Measurements from ENCODE around the gene TMSB4X. TPM values are rescaled to one million over a fixed set of nuclear protein-coding genes. Genes with fewer than 3 reads are reported as not detected.
"Not testable (repeated sequence)": the region's sequence is repeated elsewhere in the genome, so short reads cannot be mapped to it uniquely, and the experiment has no call there.

Gene TMSB4X
- total RNA-seq, 1 donor, result 7,483 TPM

DNA sequence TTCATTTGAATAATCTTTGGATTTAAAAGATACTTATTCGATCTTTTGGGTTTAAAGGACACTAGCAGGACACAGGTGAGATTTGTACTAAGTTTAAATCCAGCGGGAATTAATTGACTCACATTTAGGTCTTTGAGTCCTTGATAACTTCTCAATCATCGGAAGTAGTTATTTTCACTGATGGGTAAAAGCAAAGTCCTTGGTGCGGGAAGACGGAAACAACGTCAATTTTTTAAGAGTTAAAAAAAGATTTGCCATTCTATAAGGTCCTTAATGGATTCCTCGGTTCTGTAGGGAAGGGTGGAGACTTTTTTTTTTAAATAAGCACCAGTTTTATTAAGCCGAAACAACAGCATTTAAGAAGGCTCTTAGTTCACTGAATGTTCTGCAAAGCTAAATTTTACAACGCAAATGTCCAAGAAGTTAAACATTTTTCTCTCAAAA, 2.9 kb downstream of the TMSB4X start:
- no peak for DNase-seq (ENCODE audit: low read depth)
- H3K4me3 ChIP-seq (ENCODE audit: low read depth, low read length), result peak overlapping the region; percentile 90
- TF ChIP-seq CTCF (IDR thresholded peaks at IDR 0.05; ENCODE audit: insufficient read depth, low read depth, low read length), result no peak

DNA sequence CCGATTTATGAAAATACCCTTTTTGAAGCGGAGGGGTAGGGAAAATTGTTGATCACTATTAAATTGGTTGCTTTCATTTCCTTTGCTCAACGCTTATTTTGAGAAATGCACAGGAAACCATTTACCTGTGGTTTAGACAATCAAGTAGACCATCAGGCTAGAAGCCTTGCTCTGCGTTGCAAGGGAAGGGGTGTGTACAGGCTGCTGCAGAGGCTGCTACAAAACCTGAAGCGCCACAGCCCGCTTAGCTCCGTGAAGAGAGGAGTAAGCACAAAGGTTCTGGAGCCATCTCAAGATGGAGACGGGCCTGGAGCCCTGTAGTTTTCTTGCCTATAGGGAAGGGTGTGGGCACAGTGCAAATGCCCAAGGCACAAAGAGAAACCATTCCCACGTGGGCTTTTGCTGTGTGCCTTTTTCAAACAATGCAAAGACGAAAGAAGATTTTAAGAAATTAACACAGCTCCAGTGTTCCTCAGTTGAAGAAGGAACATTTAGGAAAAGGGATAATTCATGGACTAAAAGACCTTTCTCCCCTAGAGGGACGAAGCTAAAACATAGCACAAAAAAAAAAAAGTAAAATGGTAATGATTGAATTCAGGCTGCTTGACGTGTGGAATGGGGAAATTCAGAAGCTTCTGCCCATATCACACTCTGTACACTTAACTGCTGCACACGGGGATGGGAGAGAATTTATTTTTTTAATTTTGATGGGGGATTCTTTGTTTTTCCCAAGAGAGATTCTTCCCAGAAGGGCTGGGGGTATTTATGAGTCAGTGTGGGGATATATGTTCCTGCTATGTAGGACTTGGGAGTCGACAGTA, 3.5 kb downstream of the TMSB4X start:
- DNase-seq (ENCODE audit: low read depth), result peak; percentile 91

DNA sequence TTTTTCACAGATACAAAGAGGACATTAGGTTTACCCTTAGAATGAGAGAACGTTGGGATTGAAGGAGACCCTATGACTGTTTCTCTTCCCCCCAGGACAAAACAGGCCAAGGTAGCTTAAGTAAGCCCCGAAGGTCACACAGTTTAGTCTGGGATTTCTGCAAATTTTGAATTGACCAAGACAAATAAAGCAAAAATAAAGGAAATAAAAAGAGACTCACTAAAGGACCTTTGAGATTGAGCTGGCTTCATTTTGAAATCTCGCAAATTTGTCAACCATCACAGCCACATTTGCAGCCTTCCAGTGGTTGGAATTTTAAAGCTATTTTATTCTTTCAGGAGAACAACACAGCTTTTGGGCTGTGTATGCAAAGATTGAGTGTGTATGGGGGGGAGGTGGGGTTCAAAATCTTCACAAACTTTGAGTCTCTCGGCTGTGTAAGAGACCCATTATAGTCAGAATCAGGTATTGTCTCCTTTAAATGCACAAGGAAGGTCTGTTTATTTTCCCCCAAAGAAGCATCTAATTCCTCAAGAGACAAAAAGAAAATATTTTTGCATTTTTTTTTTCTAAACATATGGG, 4.2 kb downstream of the TMSB4X start:
- H3K4me3 ChIP-seq (ENCODE audit: low read depth, low read length), result no peak overlapping the region
- no peak for DNase-seq (ENCODE audit: low read depth)
- TF ChIP-seq CTCF (IDR thresholded peaks at IDR 0.05; ENCODE audit: insufficient read depth, low read depth, low read length), result no peak

More for the DNA sequence above, 3.5 kb downstream of the TMSB4X start:
- H3K4me3 ChIP-seq (ENCODE audit: low read depth, low read length), result peak overlapping the region; percentile 90
- peak; percentile 2 for TF ChIP-seq CTCF (IDR thresholded peaks at IDR 0.05; ENCODE audit: insufficient read depth, low read depth, low read length)

- DNase-seq (ENCODE audit: low read depth), result peak; percentile 57
- TF ChIP-seq CTCF (IDR thresholded peaks at IDR 0.05; ENCODE audit: insufficient read depth, low read depth, low read length), result no peak
- no peak overlapping the region for H3K4me3 ChIP-seq (ENCODE audit: low read depth, low read length)
These were observed 4.7 kb downstream of the TMSB4X start for GRCh38 chrX:12979616-12980015.

GRCh38 chrX:12980039-12980438, 5.1 kb downstream of the TMSB4X start:
- H3K4me3 ChIP-seq (ENCODE audit: low read depth, low read length), result not testable (repeated sequence)
- peak; percentile 16 for DNase-seq (ENCODE audit: low read depth)

GRCh38 chrX:12981880-12982279, 7.0 kb downstream of the TMSB4X start:
- no peak for TF ChIP-seq CTCF (IDR thresholded peaks at IDR 0.05; ENCODE audit: insufficient read depth, low read depth, low read length)
- no peak for DNase-seq (ENCODE audit: low read depth)

GRCh38 chrX:12984603-12985319, 9.9 kb downstream of the TMSB4X start:
- TF ChIP-seq CTCF (IDR thresholded peaks at IDR 0.05; ENCODE audit: insufficient read depth, low read depth, low read length), result no peak
- DNase-seq (ENCODE audit: low read depth), result peak; percentile 54
- H3K4me3 ChIP-seq (ENCODE audit: low read depth, low read length), result no peak overlapping the region

More at GRCh38 chrX:12981880-12982279, 7.0 kb downstream of the TMSB4X start:
- H3K4me3 ChIP-seq (ENCODE audit: low read depth, low read length), result no peak overlapping the region

Data from fibroblast of villous mesenchyme (primary cell).